Keratinocyte (primary cell): ENCODE data around the gene KLF6.

ENCODE experiments used
- EZH2 ChIP-seq: IDR thresholded peaks from one replicate; pipeline ENCODE4 v1.6.1; 2012; ENCODE audit warnings: inconsistent platforms, mild to moderate bottlenecking, low read length, moderate library complexity
- TF ChIP-seq, protein P1 (sequence below), 3 experiments: IDR thresholded peaks in 1 of 3; conservative IDR thresholded peaks in 1 of 3; optimal IDR thresholded peaks in 1 of 3; 2 replicates in 2 of 3; 3 replicates in 1 of 3; pipeline versions ENCODE3 to v1.5.1; 2011; ENCODE audit warnings: low read length in 3 of 3, mild to moderate bottlenecking in 3 of 3, moderate library complexity in 2 of 3, control low read depth in 1 of 3, inconsistent platforms in 1 of 3; ENCODE audit not compliant: insufficient read depth in 2 of 3; ENCODE audit errors: extremely low read depth in 1 of 3

DNA sequence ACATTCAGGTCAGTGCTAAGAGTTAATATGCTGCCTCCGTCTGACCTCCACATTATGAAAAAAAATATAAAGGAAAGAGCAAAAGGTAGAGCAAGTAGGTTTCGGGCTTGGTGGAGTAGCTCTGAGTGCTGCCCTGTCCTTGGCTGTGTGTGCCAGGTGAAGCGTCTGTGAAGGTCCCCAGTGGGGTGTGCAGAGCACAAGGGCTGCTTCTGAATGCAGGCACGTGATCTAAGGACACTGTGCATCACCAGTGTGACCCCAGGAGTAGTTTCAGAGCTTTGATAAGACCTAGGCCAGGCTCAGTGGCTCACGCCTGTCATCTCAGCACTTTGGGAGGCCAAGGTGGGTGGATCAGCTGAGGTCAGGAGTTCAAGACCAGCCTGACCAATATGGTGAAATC, 36.0 kb downstream of the KLF6 start:
- no peak for TF ChIP-seq EZH2
- TF ChIP-seq, protein P1, sequence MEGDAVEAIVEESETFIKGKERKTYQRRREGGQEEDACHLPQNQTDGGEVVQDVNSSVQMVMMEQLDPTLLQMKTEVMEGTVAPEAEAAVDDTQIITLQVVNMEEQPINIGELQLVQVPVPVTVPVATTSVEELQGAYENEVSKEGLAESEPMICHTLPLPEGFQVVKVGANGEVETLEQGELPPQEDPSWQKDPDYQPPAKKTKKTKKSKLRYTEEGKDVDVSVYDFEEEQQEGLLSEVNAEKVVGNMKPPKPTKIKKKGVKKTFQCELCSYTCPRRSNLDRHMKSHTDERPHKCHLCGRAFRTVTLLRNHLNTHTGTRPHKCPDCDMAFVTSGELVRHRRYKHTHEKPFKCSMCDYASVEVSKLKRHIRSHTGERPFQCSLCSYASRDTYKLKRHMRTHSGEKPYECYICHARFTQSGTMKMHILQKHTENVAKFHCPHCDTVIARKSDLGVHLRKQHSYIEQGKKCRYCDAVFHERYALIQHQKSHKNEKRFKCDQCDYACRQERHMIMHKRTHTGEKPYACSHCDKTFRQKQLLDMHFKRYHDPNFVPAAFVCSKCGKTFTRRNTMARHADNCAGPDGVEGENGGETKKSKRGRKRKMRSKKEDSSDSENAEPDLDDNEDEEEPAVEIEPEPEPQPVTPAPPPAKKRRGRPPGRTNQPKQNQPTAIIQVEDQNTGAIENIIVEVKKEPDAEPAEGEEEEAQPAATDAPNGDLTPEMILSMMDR (optimal IDR thresholded peaks at IDR 0.05 in 1 of 3, IDR thresholded peaks at IDR 0.05 in 1 of 3, conservative IDR thresholded peaks at IDR 0.05 in 1 of 3; ENCODE audit: extremely low read depth in 1 of 3, insufficient read depth in 2 of 3, low read length in 3 of 3): no peak
